Measurements from ENCODE around the gene POR. TPM values are rescaled to one million over a fixed set of nuclear protein-coding genes. Genes with fewer than 3 reads are reported as not detected.

Gene POR
- total and polyA plus RNA-seq, 5 donors from 2014 or later, result 51.3 to 68.0 (median 60.5) TPM

- H3K36me3 ChIP-seq (ENCODE audit: control insufficient read depth, insufficient read depth, low read length), result peaks cover 23% of the 10 kb centered on the region
- peaks cover 4% of the 10 kb centered on the region for H3K36me3 Mint-ChIP-seq
These were observed 64.9 kb downstream of the POR start for GRCh38 chr7:75979759-75980429.

GRCh38 chr7:75980430-75981202, 65.7 kb downstream of the POR start:
- H3K4me3 Mint-ChIP-seq, result no peak overlapping the region
- peaks cover 21% of the 10 kb centered on the region for H3K36me3 ChIP-seq (ENCODE audit: control insufficient read depth, insufficient read depth, low read length)

More at GRCh38 chr7:75979759-75980429, 64.9 kb downstream of the POR start:
- H3K4me1 ChIP-seq (ENCODE audit: control insufficient read depth, insufficient read depth, low read length, poor library complexity, severe bottlenecking), result no peaks in the 10 kb centered on the region
- H3K4me3 ChIP-seq (ENCODE audit: low read depth, low read length), result no peak overlapping the region
- H3K27me3 Mint-ChIP-seq, result no peaks in the 10 kb centered on the region
- H3K9me3 ChIP-seq (ENCODE audit: control insufficient read depth in 2 of 2, low read length in 2 of 2), result no peaks in the 10 kb centered on the region
- no peak overlapping the region for H3K27ac ChIP-seq (ENCODE audit: insufficient read depth, low read length, poor library complexity, severe bottlenecking)
- no peaks in the 10 kb centered on the region for H3K4me1 Mint-ChIP-seq
- peak overlapping the region in 1 of 3 donors; percentile 20 for H3K27ac Mint-ChIP-seq
- H3K4me3 Mint-ChIP-seq, result no peak overlapping the region
- no peaks in the 10 kb centered on the region for H3K9me3 Mint-ChIP-seq
- H3K27me3 ChIP-seq (ENCODE audit: control insufficient read depth, insufficient read depth, low read length), result no peaks in the 10 kb centered on the region
- DNase-seq, result no peak
- ATAC-seq (ENCODE audit: low read depth in 2 of 2), result no peak

GRCh38 chr7:75981203-75981452, 66.2 kb downstream of the POR start:
- Mint-ChIP-seq H3K36me3 (peaks cover 4% of the 10 kb centered on the region), H3K4me1 (no peaks in the 10 kb centered on the region), H3K27me3 (no peaks in the 10 kb centered on the region), H3K9me3 (no peaks in the 10 kb centered on the region), H3K27ac (no peak overlapping the region), H3K4me3 (no peak overlapping the region)
- Histone ChIP-seq H3K27me3 (ENCODE audit: control insufficient read depth, insufficient read depth, low read length) (no peaks in the 10 kb centered on the region), H3K4me1 (ENCODE audit: control insufficient read depth, insufficient read depth, low read length, poor library complexity, severe bottlenecking) (no peaks in the 10 kb centered on the region), H3K9me3 (ENCODE audit: control insufficient read depth in 2 of 2, low read length in 2 of 2) (no peaks in the 10 kb centered on the region), H3K4me3 (ENCODE audit: low read depth, low read length) (no peak overlapping the region), H3K27ac (ENCODE audit: insufficient read depth, low read length, poor library complexity, severe bottlenecking) (no peak overlapping the region), H3K36me3 (ENCODE audit: control insufficient read depth, insufficient read depth, low read length) (peaks cover 24% of the 10 kb centered on the region)
- no peak for DNase-seq
- ATAC-seq (ENCODE audit: low read depth in 2 of 2), result no peak

More at GRCh38 chr7:75980430-75981202, 65.7 kb downstream of the POR start:
- Histone ChIP-seq H3K4me1 (ENCODE audit: control insufficient read depth, insufficient read depth, low read length, poor library complexity, severe bottlenecking) (no peaks in the 10 kb centered on the region), H3K27me3 (ENCODE audit: control insufficient read depth, insufficient read depth, low read length) (no peaks in the 10 kb centered on the region), H3K4me3 (ENCODE audit: low read depth, low read length) (no peak overlapping the region), H3K27ac (ENCODE audit: insufficient read depth, low read length, poor library complexity, severe bottlenecking) (no peak overlapping the region), H3K9me3 (ENCODE audit: control insufficient read depth in 2 of 2, low read length in 2 of 2) (no peaks in the 10 kb centered on the region)
- Mint-ChIP-seq H3K27ac (peak overlapping the region in 1 of 3 donors; percentile 20), H3K4me1 (no peaks in the 10 kb centered on the region), H3K27me3 (no peaks in the 10 kb centered on the region), H3K9me3 (no peaks in the 10 kb centered on the region), H3K36me3 (peaks cover 4% of the 10 kb centered on the region)
- ATAC-seq (ENCODE audit: low read depth in 2 of 2) (no peak), DNase-seq (no peak)

GRCh38 chr7:75981453-75982305, 66.7 kb downstream of the POR start:
- Histone ChIP-seq H3K27ac (ENCODE audit: insufficient read depth, low read length, poor library complexity, severe bottlenecking) (no peak overlapping the region), H3K4me3 (ENCODE audit: low read depth, low read length) (no peak overlapping the region), H3K4me1 (ENCODE audit: control insufficient read depth, insufficient read depth, low read length, poor library complexity, severe bottlenecking) (no peaks in the 10 kb centered on the region), H3K36me3 (ENCODE audit: control insufficient read depth, insufficient read depth, low read length) (peaks cover 29% of the 10 kb centered on the region), H3K9me3 (ENCODE audit: control insufficient read depth in 2 of 2, low read length in 2 of 2) (no peaks in the 10 kb centered on the region), H3K27me3 (ENCODE audit: control insufficient read depth, insufficient read depth, low read length) (no peaks in the 10 kb centered on the region)
- H3K27ac Mint-ChIP-seq, result no peak overlapping the region
- DNase-seq, result no peak
- H3K36me3 Mint-ChIP-seq, result peaks cover 6% of the 10 kb centered on the region
- H3K27me3 Mint-ChIP-seq, result no peaks in the 10 kb centered on the region
- ATAC-seq (ENCODE audit: low read depth in 2 of 2), result no peak
- H3K4me3 Mint-ChIP-seq, result no peak overlapping the region
- H3K4me1 Mint-ChIP-seq, result no peaks in the 10 kb centered on the region
- no peaks in the 10 kb centered on the region for H3K9me3 Mint-ChIP-seq

GRCh38 chr7:75982306-75983064, 67.5 kb downstream of the POR start:
- H3K9me3 ChIP-seq (ENCODE audit: control insufficient read depth in 2 of 2, low read length in 2 of 2), result no peaks in the 10 kb centered on the region
- ATAC-seq (ENCODE audit: low read depth in 2 of 2) (no peak), DNase-seq (no peak)
- Mint-ChIP-seq H3K9me3 (no peaks in the 10 kb centered on the region), H3K4me3 (no peak overlapping the region), H3K27ac (no peak overlapping the region), H3K4me1 (peaks cover 0 to 2% (median 0%) of the 10 kb centered on the region in 4 donors), H3K27me3 (no peaks in the 10 kb centered on the region), H3K36me3 (peaks cover 11% of the 10 kb centered on the region)
- H3K4me3 ChIP-seq (ENCODE audit: low read depth, low read length), result no peak overlapping the region
- H3K4me1 ChIP-seq (ENCODE audit: control insufficient read depth, insufficient read depth, low read length, poor library complexity, severe bottlenecking), result no peaks in the 10 kb centered on the region
- H3K27me3 ChIP-seq (ENCODE audit: control insufficient read depth, insufficient read depth, low read length), result no peaks in the 10 kb centered on the region
- H3K27ac ChIP-seq (ENCODE audit: insufficient read depth, low read length, poor library complexity, severe bottlenecking), result no peak overlapping the region
- peaks cover 36% of the 10 kb centered on the region for H3K36me3 ChIP-seq (ENCODE audit: control insufficient read depth, insufficient read depth, low read length)

- peaks cover 41% of the 10 kb centered on the region for H3K36me3 ChIP-seq (ENCODE audit: control insufficient read depth, insufficient read depth, low read length)
These were observed 68.6 kb downstream of the POR start for GRCh38 chr7:75983471-75984129.

More at GRCh38 chr7:75983471-75984129, 68.6 kb downstream of the POR start:
- H3K9me3 Mint-ChIP-seq, result no peaks in the 10 kb centered on the region
- Histone ChIP-seq H3K27ac (ENCODE audit: insufficient read depth, low read length, poor library complexity, severe bottlenecking) (no peak overlapping the region), H3K4me1 (ENCODE audit: control insufficient read depth, insufficient read depth, low read length, poor library complexity, severe bottlenecking) (no peaks in the 10 kb centered on the region), H3K27me3 (ENCODE audit: control insufficient read depth, insufficient read depth, low read length) (no peaks in the 10 kb centered on the region), H3K9me3 (ENCODE audit: control insufficient read depth in 2 of 2, low read length in 2 of 2) (no peaks in the 10 kb centered on the region), H3K4me3 (ENCODE audit: low read depth, low read length) (no peak overlapping the region)
- no peaks in the 10 kb centered on the region for H3K27me3 Mint-ChIP-seq
- ATAC-seq (ENCODE audit: low read depth in 2 of 2), result no peak
- H3K4me1 Mint-ChIP-seq, result peaks cover 0 to 2% (median 0%) of the 10 kb centered on the region in 4 donors
- no peak for DNase-seq
- H3K27ac Mint-ChIP-seq, result no peak overlapping the region
- H3K4me3 Mint-ChIP-seq, result no peak overlapping the region
- peaks cover 11% of the 10 kb centered on the region for H3K36me3 Mint-ChIP-seq
